Neural cell (in vitro differentiated cells): ENCODE measurements around the gene ZBTB40. TPM values are rescaled to one million over a fixed set of nuclear protein-coding genes. Genes with fewer than 3 reads are reported as not detected.

Experiments used
- H2AFZ ChIP-seq: fragments of 200-600, 300-800 bp; sonication (generic), shearing (Covaris generic); 2 replicates; pipeline ENCODE4 v1.6.0; 2014; ENCODE audit warnings: low read depth, mild to moderate bottlenecking, antibody characterized with exemption, low read length, moderate library complexity
- H3F3A ChIP-seq: fragments of 200-600 bp; shearing (Covaris generic); 2 replicates; pipeline ENCODE4 v1.6.1; 2016; ENCODE audit warnings: mild to moderate bottlenecking, moderate library complexity, mixed read lengths, antibody characterized with exemption, low read length; ENCODE audit not compliant: insufficient read depth, poor library complexity, severe bottlenecking
- H3K27ac ChIP-seq: fragments of 200-600, 300-800 bp; sonication (generic), shearing (Covaris generic); 2 replicates; pipeline ENCODE4 v1.5.1; 2014; ENCODE audit warnings: mild to moderate bottlenecking, low read length, moderate library complexity
- H3K27me3 ChIP-seq: fragments of 300-800, 200-600 bp; sonication (generic), shearing (Covaris generic); 2 replicates; pipeline ENCODE4 v1.6.0; 2014; ENCODE audit warnings: mild to moderate bottlenecking, low read depth, low read length, moderate library complexity; ENCODE audit not compliant: insufficient read depth
- H3K36me3 ChIP-seq: fragments of 300-800, 200-600 bp; sonication (generic), shearing (Covaris generic); 2 replicates; pipeline ENCODE4 v1.5.1; 2014; ENCODE audit warnings: mild to moderate bottlenecking, antibody characterized with exemption, low read length, moderate library complexity; ENCODE audit not compliant: insufficient read depth
- H3K4me2 ChIP-seq: fragments of 300-800, 200-600 bp; sonication (generic), shearing (Covaris generic); 2 replicates; pipeline ENCODE4 v1.6.0; 2014; ENCODE audit warnings: mild to moderate bottlenecking, low read length
- H3K4me3 ChIP-seq: fragments of 300-800, 200-600 bp; sonication (generic), shearing (Covaris generic); 2 replicates; pipeline ENCODE4 v1.5.1; 2014; ENCODE audit warnings: mild to moderate bottlenecking, low read length, moderate library complexity
- H3K79me2 ChIP-seq: fragments of 200-600 bp; shearing (Covaris generic); replicated peaks from 2 replicates; pipeline ENCODE4 v1.6.0; 2014; ENCODE audit warnings: mild to moderate bottlenecking, low read length, moderate library complexity; ENCODE audit not compliant: insufficient read depth
- H3K9ac ChIP-seq: fragments of 300-800, 200-600 bp; sonication (generic), shearing (Covaris generic); 2 replicates; pipeline ENCODE4 v1.6.1; 2016; ENCODE audit warnings: mild to moderate bottlenecking, low read length, mixed read lengths
- H3K9me2 ChIP-seq: fragments of 200-600 bp; shearing (Covaris generic); 2 replicates; pipeline ENCODE4 v1.6.1; 2016; ENCODE audit warnings: mild to moderate bottlenecking, low read length, mixed read lengths; ENCODE audit not compliant: insufficient read depth
- H3K9me3 ChIP-seq: fragments of 200-600, 300-800 bp; sonication (generic), shearing (Covaris generic); 2 replicates; pipeline ENCODE4 v1.6.1; 2016; ENCODE audit warnings: mild to moderate bottlenecking, mixed run types, low read length, moderate library complexity, mixed read lengths
- H4K20me1 ChIP-seq: fragments of 200-600 bp; shearing (Covaris generic); 2 replicates; pipeline ENCODE4 v1.6.1; 2016; ENCODE audit warnings: mild to moderate bottlenecking, mixed run types; ENCODE audit not compliant: insufficient read depth
- CTCF ChIP-seq: fragments of 450-650 bp; IDR thresholded peaks from 2 replicates; pipeline ENCODE4 v1.5.1; 2014; ENCODE audit warnings: antibody characterized with exemption, mild to moderate bottlenecking, moderate library complexity; ENCODE audit not compliant: poor library complexity, severe bottlenecking
- EP300 ChIP-seq: fragments of 450-650 bp; conservative IDR thresholded peaks from 2 replicates; pipeline ENCODE4 v1.6.1; 2014; ENCODE audit warnings: antibody characterized with exemption, mild to moderate bottlenecking, moderate library complexity; ENCODE audit not compliant: poor library complexity, severe bottlenecking
- EZH2 ChIP-seq: fragments of 200-600, 300-800 bp; shearing (Covaris generic), sonication (generic); IDR thresholded peaks from 2 replicates; pipeline ENCODE4 v1.6.1; 2014; ENCODE audit warnings: antibody characterized with exemption, low read length, borderline replicate concordance, mild to moderate bottlenecking; ENCODE audit not compliant: insufficient read depth, poor library complexity, severe bottlenecking
- MXI1 ChIP-seq: fragments of 450-650 bp; conservative IDR thresholded peaks from 2 replicates; pipeline ENCODE4 v1.6.1; 2014; ENCODE audit warnings: antibody characterized with exemption, mild to moderate bottlenecking; ENCODE audit not compliant: poor library complexity, severe bottlenecking
- POLR2AphosphoS5 ChIP-seq: IDR thresholded peaks from 2 replicates; pipeline ENCODE4 v1.6.1; 2012
- RAD21 ChIP-seq: fragments of 450-650 bp; conservative IDR thresholded peaks from 2 replicates; pipeline ENCODE4 v1.6.1; 2014; ENCODE audit warnings: antibody characterized with exemption, mild to moderate bottlenecking, moderate library complexity
- REST ChIP-seq: IDR thresholded peaks from 2 replicates; pipeline ENCODE4 v1.6.1; 2012; ENCODE audit warnings: borderline replicate concordance
- SMC3 ChIP-seq: fragments of 450-650 bp; conservative IDR thresholded peaks from 2 replicates; pipeline ENCODE4 v1.6.1; 2014; ENCODE audit warnings: antibody characterized with exemption, mild to moderate bottlenecking, moderate library complexity; ENCODE audit not compliant: poor library complexity
- TAF1 ChIP-seq: IDR thresholded peaks from 2 replicates; pipeline ENCODE4 v1.6.1; 2012; ENCODE audit warnings: low read depth
- polyA plus RNA-seq: library from polyadenylated mRNA; depleted of rRNA; stranded (reverse); fragments of >200 nt; gene quantifications from 2 replicates; pipeline ENCODE4 v1.2.3, GENCODE V29; 2014

Gene ZBTB40
- polyA plus RNA-seq, 1 donor from 2014 or later, result 12.7 TPM

GRCh38 chr1:22522221-22522743 is 70.6 kb downstream of the ZBTB40 start:
- Histone ChIP-seq H3K9me3 (no peaks in the 10 kb centered on the region), H3K79me2 (no peaks in the 10 kb centered on the region), H2AFZ (no peak overlapping the region), H3F3A (no peaks in the 10 kb centered on the region), H3K27ac (no peak overlapping the region), H3K9me2 (no peaks in the 10 kb centered on the region), H3K9ac (no peak overlapping the region), H3K27me3 (no peaks in the 10 kb centered on the region), H3K36me3 (no peaks in the 10 kb centered on the region), H4K20me1 (no peaks in the 10 kb centered on the region), H3K4me2 (no peak overlapping the region), H3K4me3 (no peak overlapping the region)
- no peak for TF ChIP-seq CTCF
- no peak for TF ChIP-seq POLR2AphosphoS5
- TF ChIP-seq TAF1, result no peak
- no peak for TF ChIP-seq EZH2
- no peak for TF ChIP-seq REST
- no peak for TF ChIP-seq RAD21
- no peak for TF ChIP-seq SMC3
- no peak for TF ChIP-seq EP300
- no peak for TF ChIP-seq MXI1

- Histone ChIP-seq H3K4me3 (no peak overlapping the region), H3F3A (no peaks in the 10 kb centered on the region), H3K9me2 (no peaks in the 10 kb centered on the region), H3K27me3 (no peaks in the 10 kb centered on the region), H3K79me2 (no peaks in the 10 kb centered on the region), H3K4me2 (no peak overlapping the region), H3K9me3 (no peaks in the 10 kb centered on the region), H2AFZ (no peak overlapping the region), H3K9ac (no peak overlapping the region), H3K27ac (no peak overlapping the region), H4K20me1 (no peaks in the 10 kb centered on the region), H3K36me3 (no peaks in the 10 kb centered on the region)
- TF ChIP-seq CTCF (no peak), EP300 (no peak), MXI1 (no peak), REST (no peak), EZH2 (no peak), RAD21 (no peak), SMC3 (no peak), POLR2AphosphoS5 (no peak), TAF1 (no peak)
Measured at GRCh38 chr1:22524481-22524880, 72.8 kb downstream of the ZBTB40 start.
